Suprapubic skin (tissue), 3 donors: ENCODE data around the gene RBBP8NL.

Source experiments
- CTCF ChIP-seq, 2 donors: fragments of 200-600 bp in 1 of 2; fragments of 450-650 bp in 1 of 2; sonication (generic) in 1 of 2; IDR thresholded peaks; one replicate each; pipeline ENCODE4 v1.5.1; 2016 to 2019; ENCODE audit warnings: antibody characterized with exemption in 2 of 2, mild to moderate bottlenecking in 1 of 2, moderate library complexity in 1 of 2
- POLR2AphosphoS5 ChIP-seq, 3 donors: sonication (generic); formaldehyde crosslinking; IDR thresholded peaks; one replicate each; pipeline ENCODE4 v1.6.1; 2017; ENCODE audit warnings: antibody characterized with exemption in 3 of 3

GRCh38 chr20:62410746-62411478 lies 16.4 kb downstream of the RBBP8NL start:
- TF ChIP-seq POLR2AphosphoS5 (IDR thresholded peaks at IDR 0.05), result no peak
- TF ChIP-seq CTCF (IDR thresholded peaks at IDR 0.05), result no peak
